Activated naive CD4-positive, alpha-beta T cell treated with Interleukin-2 at 50 U/mL for 16 hours (primary cell): ENCODE measurements around the gene IRF5.
"Not testable (repeated sequence)": the region's sequence is repeated elsewhere in the genome, so short reads cannot be mapped to it uniquely, and the experiment has no call there.

ENCODE experiments used
- DNase-seq: peaks from one replicate; pipeline ENCODE4 v3.0.0-alpha.2; 2020

The IRF5 gene

GRCh38 chr7:128906766-128907559 lies 30.8 kb upstream of the IRF5 start:
- DNase-seq: no peak

- DNase-seq: no peak
Observed at GRCh38 chr7:128908750-128909624, 28.7 kb upstream of the IRF5 start.

GRCh38 chr7:128909625-128910568 lies 27.8 kb upstream of the IRF5 start:
- no peak for DNase-seq

- no peak for DNase-seq
Observed at GRCh38 chr7:128910569-128910945, 27.2 kb upstream of the IRF5 start, which contains the start of gene KCP. Gene KCP (minus strand): TSS chr7:128910709. CDS start chr7:128910676, 33 bp downstream.

GRCh38 chr7:128911423-128912031 lies 26.2 kb upstream of the IRF5 start:
- DNase-seq: no peak

GRCh38 chr7:128912281-128912680 lies 25.4 kb upstream of the IRF5 start:
- DNase-seq: no peak

GRCh38 chr7:128912709-128913495 lies 24.8 kb upstream of the IRF5 start:
- DNase-seq: not testable (repeated sequence)

GRCh38 chr7:128913870-128914565 lies 23.7 kb upstream of the IRF5 start:
- no peak for DNase-seq

- no peak for DNase-seq
Observed at GRCh38 chr7:128914566-128915151, 23.1 kb upstream of the IRF5 start.

GRCh38 chr7:128915271-128915819 lies 22.4 kb upstream of the IRF5 start:
- no peak for DNase-seq

- no peak for DNase-seq
Observed at GRCh38 chr7:128915841-128916642, 21.7 kb upstream of the IRF5 start.

- no peak for DNase-seq
Observed at GRCh38 chr7:128916643-128916915, 21.1 kb upstream of the IRF5 start.

- DNase-seq: no peak
Observed at GRCh38 chr7:128917122-128917521, 20.6 kb upstream of the IRF5 start.

GRCh38 chr7:128918016-128918665 lies 19.6 kb upstream of the IRF5 start:
- DNase-seq: no peak

GRCh38 chr7:128919241-128919640 lies 18.5 kb upstream of the IRF5 start:
- DNase-seq: no peak

- DNase-seq: no peak
Observed at GRCh38 chr7:128919881-128920799, 17.6 kb upstream of the IRF5 start.

- DNase-seq: no peak
Observed at GRCh38 chr7:128920913-128921582, 16.7 kb upstream of the IRF5 start.
